WERI-Rb-1 (cell line): ENCODE results near the gene INPP4B.

Source experiments
- DNase-seq: peaks from one replicate; pipeline ENCODE4 v3.0.0-alpha.2; 2020
- H3K27ac ChIP-seq: fragments of 250-450 bp; sonication (Bioruptor Pico); 2 replicates; pipeline ENCODE4 v1.5.1; 2020; ENCODE audit warnings: mild to moderate bottlenecking, moderate library complexity
- H3K27me3 ChIP-seq: fragments of 250-450 bp; sonication (Bioruptor Pico); 2 replicates; pipeline ENCODE4 v1.5.1; 2021; ENCODE audit warnings: mild to moderate bottlenecking, low read depth, moderate library complexity; ENCODE audit not compliant: insufficient read depth, severe bottlenecking
- H3K36me3 ChIP-seq: fragments of 250-450 bp; sonication (Bioruptor Pico); 2 replicates; pipeline ENCODE4 v1.5.1; 2020; ENCODE audit warnings: mild to moderate bottlenecking, moderate library complexity
- H3K4me3 ChIP-seq: 2 replicates; pipeline ENCODE4 v1.5.1; 2011; ENCODE audit warnings: low read depth, mild to moderate bottlenecking, control low read depth, low read length
- H3K9me3 ChIP-seq: fragments of 250-450 bp; sonication (Bioruptor Pico); 2 replicates; pipeline ENCODE4 v1.5.1; 2021; ENCODE audit warnings: mild to moderate bottlenecking, moderate library complexity; ENCODE audit not compliant: severe bottlenecking
- TF ChIP-seq, protein P1 (sequence below): IDR thresholded peaks from 2 replicates; pipeline ENCODE4 v1.5.1; 2011; ENCODE audit warnings: low read depth, mild to moderate bottlenecking, control low read depth, inconsistent platforms, low read length

INPP4B gene

DNA sequence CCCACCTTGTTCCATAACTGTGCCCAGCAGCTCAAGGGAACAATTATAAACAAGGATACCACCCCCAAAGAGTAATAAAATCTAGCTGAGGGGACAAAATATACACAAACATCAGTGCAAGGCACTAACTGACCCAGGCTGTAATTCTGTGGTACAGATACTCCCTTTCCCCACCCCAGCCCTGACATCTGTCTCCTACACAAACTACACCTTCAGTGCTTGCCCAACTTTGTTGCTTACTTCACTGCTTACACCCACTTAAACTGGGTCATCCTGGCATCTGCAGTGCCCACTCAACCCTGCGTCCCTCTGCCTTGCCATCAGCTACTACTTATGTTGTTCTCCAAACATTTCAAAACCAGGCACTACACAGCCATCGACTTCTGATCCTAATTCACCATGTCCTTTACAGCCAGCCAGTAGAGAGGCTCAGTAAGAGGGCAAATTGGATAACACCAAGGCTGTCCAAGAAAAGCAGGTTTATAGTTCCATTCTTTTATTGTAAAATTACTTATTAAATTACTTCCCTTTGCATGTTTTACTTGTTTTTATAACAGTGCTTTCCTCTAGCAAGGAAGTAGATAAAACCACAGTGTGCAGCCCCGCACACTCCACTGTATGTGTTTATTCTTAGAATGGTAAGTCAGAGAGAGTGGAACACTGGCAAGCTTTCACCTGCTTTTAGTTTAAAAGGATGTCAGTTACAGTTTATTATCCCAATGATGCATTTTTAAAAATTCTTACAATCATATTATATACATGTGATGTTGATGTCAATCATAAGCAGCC is 149.6 kb downstream of the INPP4B start:
- no peak for DNase-seq
- TF ChIP-seq, protein P1, sequence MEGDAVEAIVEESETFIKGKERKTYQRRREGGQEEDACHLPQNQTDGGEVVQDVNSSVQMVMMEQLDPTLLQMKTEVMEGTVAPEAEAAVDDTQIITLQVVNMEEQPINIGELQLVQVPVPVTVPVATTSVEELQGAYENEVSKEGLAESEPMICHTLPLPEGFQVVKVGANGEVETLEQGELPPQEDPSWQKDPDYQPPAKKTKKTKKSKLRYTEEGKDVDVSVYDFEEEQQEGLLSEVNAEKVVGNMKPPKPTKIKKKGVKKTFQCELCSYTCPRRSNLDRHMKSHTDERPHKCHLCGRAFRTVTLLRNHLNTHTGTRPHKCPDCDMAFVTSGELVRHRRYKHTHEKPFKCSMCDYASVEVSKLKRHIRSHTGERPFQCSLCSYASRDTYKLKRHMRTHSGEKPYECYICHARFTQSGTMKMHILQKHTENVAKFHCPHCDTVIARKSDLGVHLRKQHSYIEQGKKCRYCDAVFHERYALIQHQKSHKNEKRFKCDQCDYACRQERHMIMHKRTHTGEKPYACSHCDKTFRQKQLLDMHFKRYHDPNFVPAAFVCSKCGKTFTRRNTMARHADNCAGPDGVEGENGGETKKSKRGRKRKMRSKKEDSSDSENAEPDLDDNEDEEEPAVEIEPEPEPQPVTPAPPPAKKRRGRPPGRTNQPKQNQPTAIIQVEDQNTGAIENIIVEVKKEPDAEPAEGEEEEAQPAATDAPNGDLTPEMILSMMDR, result no peak
- H3K9me3 ChIP-seq, result no peaks in the 10 kb centered on the region

DNA sequence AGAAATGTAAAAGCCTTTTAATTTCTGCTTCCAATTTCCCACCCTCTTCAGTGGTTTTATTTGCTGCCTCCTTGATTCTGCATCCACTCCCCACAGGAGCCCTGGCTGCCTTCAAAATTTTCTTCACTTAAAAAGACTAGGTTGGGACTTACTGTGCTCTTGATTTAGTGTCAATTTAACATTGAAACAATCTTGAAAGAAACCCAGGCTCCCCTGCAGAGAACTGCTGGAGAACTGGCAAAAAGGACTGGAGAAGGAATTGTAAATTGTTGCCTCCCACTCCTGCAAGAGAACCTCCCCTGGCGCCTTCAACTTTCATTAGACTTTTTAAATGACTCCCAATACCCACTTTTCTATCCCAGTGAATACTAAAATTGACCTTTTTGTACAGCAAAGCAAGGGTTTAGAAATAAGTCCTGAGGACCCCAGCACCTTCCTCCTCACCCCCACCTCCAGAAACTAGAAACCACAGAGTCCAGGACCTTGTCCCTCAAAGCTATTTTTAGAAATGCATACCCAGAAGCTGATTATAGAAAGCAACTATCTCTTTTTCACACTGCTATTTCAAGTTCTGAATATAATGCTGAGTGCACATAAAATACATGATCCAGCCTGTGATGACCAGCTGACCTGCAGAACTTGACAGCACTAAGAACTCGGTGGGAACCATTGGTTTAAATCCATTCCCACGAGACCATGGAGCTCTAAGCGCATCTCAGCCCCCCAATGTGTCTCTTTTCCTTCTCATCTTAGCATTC is 155.5 kb downstream of the INPP4B start:
- no peaks in the 10 kb centered on the region for H3K27me3 ChIP-seq
- H3K4me3 ChIP-seq, result no peak overlapping the region
- TF ChIP-seq, protein P1, result no peak
- no peaks in the 10 kb centered on the region for H3K36me3 ChIP-seq
- H3K27ac ChIP-seq, result no peak overlapping the region
- DNase-seq, result no peak
- H3K9me3 ChIP-seq, result no peaks in the 10 kb centered on the region

More for the DNA sequence above, 149.6 kb downstream of the INPP4B start:
- no peak overlapping the region for H3K4me3 ChIP-seq
- H3K36me3 ChIP-seq, result no peaks in the 10 kb centered on the region
- no peaks in the 10 kb centered on the region for H3K27me3 ChIP-seq
- no peak overlapping the region for H3K27ac ChIP-seq

DNA sequence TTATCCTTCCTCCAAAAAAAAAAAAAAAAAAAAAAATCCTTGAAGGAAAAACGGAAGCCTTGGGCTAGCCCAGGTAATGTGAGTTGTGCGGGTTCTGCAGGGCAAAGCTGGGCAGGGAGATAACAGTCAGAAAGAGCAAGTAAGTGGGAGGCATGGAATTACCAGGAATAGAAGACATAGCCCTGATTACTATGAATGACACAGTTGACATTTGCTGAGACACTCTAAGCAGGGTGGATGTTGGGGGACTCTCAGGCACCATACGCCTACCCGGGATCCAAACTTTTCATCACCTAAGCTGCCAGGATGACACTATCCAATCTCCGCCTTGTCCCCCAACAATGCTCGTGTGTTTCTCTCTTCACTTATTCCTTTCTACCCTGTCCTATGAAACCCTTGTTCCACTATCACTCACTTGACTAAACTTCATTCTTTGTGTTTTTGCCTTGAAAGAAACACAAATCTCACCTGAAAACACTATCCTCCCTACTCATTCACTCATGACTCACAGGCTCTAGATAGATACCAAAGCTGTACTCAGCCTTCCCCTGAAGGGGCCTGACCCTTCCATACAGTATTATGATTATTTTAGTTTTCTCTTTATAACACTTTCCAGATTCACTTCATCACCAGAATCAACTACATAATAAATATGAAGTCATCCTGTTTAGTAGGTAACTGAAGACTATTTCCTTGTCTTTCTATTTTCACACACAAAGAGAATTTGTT is 158.4 kb downstream of the INPP4B start:
- DNase-seq, result no peak
- no peak overlapping the region for H3K4me3 ChIP-seq
- TF ChIP-seq, protein P1, result no peak
- no peaks in the 10 kb centered on the region for H3K9me3 ChIP-seq
- H3K27me3 ChIP-seq, result no peaks in the 10 kb centered on the region
- no peak overlapping the region for H3K27ac ChIP-seq
- H3K36me3 ChIP-seq, result no peaks in the 10 kb centered on the region

DNA sequence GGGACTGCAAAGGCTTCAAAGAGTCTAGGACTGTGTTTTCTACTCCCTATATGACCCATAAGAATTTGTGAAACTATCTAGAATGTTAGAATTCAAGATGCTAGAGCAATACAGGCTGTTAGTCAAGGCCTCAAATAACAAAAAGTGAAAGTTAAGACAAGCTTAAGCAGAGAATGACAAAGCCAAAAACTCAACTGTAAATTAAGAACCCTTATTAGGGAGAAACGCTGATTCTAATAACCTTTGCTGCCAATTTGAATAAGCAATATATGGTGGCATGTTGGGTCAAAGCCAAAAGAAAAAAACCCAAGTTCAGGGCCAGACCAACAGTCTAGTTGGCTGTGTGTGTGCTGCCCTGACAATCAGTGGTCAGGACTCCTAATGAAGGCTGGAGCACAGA is 160.0 kb downstream of the INPP4B start:
- no peak for DNase-seq

DNA sequence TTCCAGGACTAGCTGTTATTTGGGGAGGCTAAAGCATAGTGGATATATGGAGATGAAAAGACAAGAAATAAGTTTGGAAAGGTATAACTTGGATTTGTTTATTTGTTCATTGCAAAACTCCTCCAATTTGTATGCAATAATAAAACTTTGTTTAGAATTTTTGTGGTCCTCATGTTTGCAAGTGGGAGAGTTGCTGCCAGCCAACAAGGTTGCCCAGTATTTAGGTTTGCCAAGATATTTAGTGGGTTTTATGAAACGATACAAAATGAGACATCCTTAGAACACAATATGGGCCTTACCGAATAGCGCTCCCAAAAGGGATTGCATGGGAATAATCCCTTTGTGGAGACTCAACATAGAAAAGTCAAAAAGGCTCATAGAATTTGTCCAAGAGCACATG is 162.1 kb downstream of the INPP4B start:
- no peak overlapping the region for H3K4me3 ChIP-seq
- no peaks in the 10 kb centered on the region for H3K36me3 ChIP-seq
- DNase-seq, result no peak
- no peak overlapping the region for H3K27ac ChIP-seq
- H3K27me3 ChIP-seq, result no peaks in the 10 kb centered on the region
- no peaks in the 10 kb centered on the region for H3K9me3 ChIP-seq
- TF ChIP-seq, protein P1, result no peak

More for the DNA sequence above, 160.0 kb downstream of the INPP4B start:
- Histone ChIP-seq H3K27me3 (no peaks in the 10 kb centered on the region), H3K27ac (no peak overlapping the region), H3K36me3 (no peaks in the 10 kb centered on the region), H3K9me3 (no peaks in the 10 kb centered on the region), H3K4me3 (no peak overlapping the region)
- TF ChIP-seq, protein P1, result no peak
